Stimulated activated CD4-positive, alpha-beta T cell treated with anti-CD3 and anti-CD28 coated beads, Interleukin-1b, Interleukin-23, amount 100 ng/mL, for 4 hours (primary cell): Measurements from ENCODE around the gene CENPB.
"Not testable (repeated sequence)": the region's sequence is repeated elsewhere in the genome, so short reads cannot be mapped to it uniquely, and the experiment has no call there.

Experiments
- DNase-seq, 2 donors: peaks; one replicate each; pipeline ENCODE4 v3.0.0-alpha.2; 2020; ENCODE audit warnings: low read depth in 2 of 2

Gene CENPB

DNA sequence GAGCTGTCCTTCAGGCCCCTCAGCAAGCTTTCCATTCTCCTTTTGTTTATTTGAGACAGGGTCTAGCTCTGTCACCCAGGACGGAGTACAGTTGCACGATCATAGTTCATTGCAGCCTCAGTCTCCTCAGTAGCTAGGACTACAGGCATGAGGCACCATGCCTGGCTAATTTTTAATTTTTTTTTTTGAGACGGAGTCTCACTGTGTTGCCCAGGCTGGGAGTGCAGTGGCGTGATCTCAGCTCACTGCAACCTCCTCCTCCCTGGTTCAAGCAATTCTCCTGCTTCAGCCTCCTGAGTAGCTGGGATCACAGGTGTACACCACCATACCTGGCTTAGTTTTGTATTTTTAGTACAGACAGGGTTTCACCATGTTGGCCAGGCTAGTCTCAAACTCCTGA, 2.7 kb upstream of the CENPB start:
- DNase-seq, result not testable (repeated sequence)

DNA sequence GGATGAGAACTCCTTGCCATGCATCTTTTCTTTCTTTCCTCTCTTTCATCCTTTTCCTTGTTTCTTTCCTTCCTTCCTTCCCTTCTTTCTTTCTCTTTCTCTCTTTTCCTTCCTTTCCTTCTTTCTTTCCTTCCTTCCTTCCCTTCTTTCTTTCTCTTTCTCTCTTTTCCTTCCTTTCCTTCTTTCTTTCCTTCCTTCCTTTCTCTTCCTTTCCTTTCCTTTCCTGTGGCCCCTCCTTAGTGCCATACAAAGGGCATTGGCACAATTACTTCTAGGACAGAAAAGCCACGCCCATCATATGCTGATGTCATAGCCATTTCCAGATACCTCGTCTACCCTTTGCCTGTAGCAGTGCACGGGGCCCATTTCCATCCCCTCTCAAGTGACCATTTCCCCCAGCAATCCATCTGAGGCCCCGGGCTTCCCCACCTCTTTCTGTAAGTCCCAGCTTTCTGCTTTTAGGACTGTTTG, 2.2 kb upstream of the CENPB start:
- no peak for DNase-seq

DNA sequence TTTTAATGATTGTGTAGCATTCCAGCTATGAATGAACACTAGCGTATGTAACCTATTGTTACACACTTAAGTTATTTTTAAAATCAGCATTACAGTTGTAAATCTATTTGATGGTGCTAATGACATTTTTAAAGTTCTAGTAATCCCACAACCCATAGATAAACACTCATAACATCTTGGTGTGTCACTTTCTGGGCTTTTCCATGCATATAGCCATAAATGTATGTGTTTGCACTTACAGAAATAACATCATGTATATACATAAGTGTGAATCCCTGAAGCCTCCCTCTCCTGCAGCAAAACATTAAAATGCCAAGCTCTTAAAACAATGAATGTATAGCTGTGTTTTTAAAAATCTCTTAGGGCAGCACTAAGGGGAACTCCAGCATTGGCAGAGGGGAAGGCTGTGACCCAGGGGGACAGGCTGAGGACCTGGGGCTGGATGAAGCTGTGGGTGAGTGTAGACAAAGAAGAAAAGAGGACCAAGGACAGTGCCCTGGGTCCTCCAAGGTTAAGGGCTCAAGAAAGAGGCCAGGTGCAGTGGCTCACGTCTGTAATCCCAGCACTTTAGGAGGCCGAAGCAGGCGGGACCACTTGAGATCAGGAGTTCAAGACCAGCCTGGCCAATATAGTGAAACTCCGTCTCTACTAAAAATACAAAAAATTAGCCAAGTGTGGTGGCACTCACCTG, 929 bp upstream of the CENPB start:
- DNase-seq, result no peak

DNA sequence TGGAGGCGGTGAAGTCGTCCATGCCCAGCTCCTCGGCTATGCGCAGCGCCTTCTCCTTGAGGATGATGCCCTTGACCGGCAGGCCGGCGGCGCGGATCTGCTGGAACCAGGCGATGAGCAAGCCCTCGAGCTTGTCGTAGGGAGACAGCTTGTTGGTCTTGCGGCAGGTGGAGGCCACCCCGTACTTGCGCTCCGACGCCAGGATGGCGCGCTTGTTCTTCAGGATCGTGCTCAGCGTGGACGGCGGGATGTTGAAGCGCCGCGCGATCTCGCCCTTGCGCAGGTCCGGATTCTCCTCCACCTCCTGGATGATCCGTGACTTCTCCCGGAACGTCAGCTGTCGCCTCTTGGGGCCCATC, 435 bp downstream of the CENPB start:
- peak in 1 of 2 donors; percentile 26 for DNase-seq

DNA sequence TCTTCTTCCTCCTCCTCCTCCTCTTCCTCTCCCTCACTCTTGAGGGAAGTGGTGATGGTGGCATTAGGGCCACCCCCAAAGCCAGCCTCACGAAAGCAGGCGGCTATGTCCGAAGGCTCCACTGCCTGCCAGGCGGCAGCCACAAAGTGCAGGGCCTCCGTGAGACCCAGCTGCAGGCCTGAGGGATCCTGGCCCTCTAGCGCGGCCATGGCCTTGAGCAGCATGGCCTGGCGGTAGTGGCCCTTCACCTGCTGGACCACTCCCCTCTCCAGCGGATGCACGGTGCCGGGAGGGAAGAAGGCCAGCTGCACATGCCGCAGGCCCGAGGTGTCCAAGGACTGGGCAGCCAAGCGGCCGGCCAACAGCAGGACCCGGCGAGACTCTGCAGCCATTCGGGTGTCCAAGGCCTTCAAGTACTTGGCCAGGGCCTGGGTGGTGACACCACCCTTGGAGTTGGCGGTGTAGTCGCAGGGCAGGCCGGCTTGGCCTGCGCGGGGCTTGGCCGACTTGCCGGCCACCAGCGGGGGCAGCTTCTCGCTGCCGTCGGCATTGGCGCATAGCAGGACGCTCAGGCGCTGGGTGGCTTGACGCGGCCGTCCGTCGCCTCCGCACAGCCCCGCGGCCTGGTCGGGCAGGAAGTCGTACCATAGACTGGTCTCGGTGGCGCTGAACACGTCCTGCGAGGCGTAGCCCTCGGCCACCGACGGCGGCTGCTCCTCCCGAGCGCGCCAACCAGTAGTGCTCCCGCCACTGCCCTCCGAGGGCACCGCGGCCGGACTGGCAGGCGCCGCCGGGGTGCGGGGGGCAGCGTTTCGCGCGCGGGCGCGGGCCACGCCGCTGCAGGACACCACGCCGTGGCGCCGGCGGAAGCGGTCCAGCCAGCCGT, 1.1 kb downstream of the CENPB start:
- no peak for DNase-seq

DNA sequence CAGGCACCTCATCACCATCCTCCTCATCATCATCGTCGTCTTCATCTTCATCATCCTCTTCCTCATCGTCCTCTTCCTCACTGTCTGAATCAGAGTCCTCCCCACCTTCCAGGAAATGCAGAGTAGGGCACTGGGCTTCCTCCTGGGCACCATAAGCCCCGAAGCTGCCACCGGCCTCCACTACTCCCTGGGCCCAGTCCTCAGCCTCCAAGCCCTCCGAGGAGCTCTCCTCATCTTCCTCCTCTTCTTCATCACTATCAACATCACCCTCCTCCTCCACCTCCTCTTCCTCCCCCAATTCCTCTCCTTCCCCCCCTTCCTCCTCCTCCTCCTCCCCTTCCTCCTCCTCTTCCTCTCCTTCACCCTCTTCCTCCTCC, 1.7 kb downstream of the CENPB start:
- no peak for DNase-seq

DNA sequence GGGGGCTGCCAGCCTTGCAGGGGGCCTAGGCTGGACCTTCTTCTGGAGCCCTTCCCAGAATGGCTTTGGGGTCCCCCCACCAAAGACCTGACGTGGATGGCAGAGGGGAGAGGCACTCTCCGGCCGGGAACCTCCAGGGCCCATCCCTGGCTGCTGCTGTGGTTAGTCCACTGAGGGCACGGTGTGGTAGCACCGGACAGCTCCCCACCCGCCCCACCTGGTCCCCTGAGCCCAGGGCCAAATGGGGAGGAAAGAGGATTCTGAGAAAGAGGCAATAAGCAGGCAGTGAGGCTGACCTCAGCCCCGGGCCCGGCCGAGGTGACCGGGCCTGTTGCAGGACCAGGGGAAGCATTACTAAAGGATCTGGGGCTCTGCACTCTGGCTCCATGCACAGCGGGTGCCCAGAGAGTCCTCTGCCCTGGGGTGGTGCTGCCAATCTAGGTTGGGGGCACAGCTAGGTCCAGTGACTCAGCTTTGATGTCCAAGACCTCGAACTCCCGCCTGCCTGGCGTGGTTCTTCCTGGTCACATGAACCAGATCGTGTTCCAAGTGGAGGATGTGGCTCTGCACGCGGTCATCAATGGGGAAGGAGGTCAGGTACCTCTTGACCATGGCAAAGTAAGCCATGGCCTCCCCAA, 2.2 kb downstream of the CENPB start:
- DNase-seq, result no peak

DNA sequence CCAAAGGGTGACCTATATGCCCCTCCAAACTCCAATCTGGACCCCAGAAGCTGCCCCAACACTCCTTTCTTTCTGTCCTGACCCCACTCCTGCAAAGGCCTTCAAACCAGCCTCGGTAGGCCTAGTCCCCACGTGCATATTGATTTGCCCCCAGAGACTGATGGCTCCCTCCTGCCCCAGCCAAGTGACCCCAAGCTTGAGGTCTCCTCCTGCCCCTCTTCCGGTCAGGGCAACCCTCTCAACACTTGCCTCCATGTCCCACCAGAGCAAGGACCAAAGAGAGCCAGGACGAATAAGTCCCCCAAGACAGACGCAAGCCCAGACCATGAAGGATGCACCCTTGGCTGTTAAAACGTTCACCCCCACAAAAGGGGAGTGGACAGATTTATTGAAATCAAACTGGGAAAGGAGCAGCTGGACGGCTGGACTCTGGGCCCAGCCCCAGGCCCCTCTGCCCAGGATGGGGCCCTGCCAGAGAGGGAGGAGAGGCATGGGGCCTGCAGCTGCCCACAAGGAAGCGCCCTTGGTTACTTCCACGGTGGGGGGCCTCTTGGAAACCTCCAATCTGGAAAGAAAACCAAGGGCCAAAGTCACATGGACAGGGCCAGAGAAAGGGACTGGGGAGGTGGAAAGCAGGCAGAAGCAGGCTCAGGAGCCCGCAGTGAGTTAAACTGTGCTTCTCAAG, 2.9 kb downstream of the CENPB start:
- DNase-seq, result no peak

DNA sequence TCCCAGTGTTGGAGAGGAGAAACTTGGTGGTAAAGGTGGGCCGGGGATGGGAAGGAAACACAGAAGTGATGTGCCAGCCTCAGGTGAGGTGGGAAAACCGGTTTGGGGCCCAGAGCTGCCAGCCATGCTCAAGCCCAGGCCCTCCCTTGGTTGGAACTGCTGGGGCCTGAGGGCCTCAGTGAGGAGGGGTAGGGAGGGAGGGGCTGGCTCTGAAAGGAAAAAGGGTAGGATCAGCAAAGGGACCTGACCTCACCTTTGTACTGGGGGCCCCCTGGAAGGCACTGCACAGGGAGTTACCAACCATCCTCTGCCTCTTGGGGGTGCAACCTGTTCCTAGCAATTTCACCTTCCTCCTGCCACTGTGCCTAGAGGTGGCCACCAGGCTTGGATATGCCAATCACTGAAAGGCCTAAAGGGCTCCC, 3.5 kb downstream of the CENPB start:
- no peak for DNase-seq

DNA sequence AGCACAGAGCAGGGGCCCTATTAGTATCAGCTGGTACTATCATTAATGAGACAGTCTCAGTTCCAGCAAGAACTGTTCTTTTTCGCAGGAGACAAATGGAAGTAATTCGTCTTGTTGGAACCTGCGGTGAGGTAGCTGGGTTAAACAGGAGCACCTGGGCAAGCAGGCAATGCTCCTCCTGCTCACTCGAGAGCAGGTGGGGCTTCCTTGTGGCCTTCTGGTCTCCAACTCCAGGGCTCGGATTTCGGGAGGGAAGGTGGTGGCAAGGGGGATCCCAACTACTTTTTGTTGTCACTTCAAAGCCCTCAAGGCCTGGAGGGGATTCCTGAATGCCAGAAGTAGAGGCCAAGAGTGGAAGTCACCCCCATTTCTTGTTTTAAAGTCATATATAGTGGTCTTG, 3.9 kb downstream of the CENPB start:
- no peak for DNase-seq

DNA sequence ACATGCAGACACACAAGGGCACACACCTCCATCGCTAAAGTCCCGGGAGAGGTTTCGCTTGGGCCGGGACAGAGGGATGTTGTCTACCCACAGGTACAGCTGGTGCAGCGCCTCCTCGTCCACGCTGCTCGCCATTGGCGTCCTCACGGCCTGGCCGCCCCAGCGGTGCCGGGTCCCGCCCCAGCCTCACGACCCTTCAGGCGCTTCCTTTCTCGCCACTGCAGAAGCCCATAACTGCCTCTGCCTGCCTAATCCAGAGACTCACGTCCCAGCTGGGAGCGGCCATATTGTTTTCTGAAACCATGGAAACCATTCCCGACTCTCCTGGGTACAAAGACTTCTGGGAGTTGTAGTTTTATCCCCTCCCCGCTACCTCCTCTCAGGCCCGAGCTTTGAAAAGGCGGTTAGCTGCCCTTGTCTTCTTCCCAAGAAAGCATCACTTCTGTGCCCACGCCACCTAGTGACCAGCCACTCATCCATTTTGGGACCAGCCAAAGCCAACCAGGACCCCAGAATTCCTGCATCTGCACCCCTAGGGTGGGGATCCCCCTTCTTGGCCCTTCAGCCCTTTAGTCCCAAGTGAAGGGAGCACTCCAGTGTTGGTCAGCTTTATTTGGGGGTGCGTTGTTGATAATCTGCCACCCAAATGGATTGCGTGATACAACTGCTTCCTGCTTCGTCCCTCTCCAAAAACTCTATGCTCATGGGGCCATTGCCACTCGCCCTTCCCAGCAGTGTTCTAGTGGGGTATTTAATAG, 5.2 kb downstream of the CENPB start, which contains the start of gene SPEF1:
Gene SPEF1 (minus strand): TSS at position 296 of the 758 bp plus-strand sequence. CDS start 161 bp downstream, at position 135.
- peak in 1 of 2 donors; percentile 24 for DNase-seq

DNA sequence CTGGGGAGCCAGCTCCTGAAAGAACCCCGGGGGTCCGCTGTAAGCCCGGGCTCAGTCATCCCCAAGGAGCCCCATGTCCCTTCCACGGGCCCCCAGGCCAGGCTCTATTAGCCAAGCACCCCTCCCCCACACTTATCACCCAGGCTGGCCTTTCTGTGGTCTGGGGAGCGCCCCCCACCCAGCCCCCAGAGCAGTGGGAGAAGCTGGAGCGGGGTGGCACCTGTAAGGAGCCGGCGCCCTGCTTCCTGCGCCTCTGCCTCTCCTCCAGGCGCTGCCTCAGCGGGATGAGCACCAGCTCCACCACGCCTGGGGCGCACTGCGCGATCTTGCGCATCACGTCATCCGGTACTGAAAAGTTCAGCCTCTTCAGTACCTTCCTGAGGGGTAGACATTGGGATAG, 7.6 kb downstream of the CENPB start:
- DNase-seq, result no peak

DNA sequence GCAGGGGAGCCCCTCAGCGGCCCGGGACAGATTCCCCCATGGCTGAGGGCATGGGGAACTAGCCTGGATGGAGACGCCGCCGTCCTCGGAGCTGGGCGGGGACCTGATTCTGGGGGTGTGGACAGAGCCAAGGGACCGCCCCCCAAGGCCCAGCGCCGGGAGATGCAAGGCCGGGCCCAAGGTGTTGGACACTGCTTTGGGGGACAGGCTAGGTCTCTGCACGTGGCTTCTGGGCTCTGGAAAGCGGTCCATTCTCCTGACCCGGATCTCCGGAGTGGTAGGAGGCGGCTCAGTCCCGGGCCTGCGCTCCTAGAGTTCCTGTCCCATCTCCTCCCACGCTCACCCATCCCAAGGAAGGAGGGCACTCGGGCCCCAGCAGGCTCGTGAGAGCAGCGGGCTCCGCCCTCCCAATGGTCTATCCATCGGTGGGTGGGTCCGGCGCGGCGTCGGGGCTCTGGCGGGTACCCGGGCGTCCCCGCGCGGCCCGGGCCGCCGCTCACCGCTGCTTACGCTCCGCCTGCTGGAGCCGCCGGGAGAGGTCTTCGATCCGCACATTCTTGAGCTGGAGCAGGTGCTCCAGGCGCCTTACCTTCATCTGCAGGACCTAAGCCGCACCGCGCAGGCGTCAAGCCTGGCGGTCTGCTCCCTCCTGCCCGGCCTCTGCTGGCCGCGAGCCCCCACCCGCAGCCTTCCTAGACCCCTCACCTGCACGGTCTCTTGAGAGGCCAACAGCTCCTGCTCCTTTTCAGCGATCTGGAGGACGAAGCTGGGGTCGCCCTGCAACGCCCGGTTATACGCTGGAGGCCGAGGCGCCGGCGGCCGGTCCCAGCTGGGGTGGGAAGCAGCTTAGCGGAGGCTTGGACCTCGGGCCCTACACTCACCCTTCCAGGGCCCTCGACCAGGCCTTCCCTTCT, 8.6 kb downstream of the CENPB start:
- DNase-seq, result peak in 1 of 2 donors; percentile 52

DNA sequence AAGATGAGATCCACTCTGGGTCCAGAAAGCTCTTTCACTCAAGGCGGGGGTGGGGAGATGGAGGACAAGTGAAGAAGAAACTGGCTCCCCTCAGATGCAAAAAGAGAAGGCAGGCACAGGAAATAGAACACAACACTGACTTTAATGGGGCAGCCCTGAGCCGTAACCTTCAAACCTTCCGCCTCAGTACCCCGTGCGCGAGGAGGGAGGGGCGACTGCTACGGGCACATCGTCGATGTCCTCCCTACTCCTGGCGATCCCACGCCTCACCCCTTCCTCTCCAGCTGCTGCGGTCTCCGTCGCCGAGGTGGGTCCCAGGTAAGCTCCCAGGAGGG, 9.2 kb downstream of the CENPB start:
- no peak for DNase-seq

DNA sequence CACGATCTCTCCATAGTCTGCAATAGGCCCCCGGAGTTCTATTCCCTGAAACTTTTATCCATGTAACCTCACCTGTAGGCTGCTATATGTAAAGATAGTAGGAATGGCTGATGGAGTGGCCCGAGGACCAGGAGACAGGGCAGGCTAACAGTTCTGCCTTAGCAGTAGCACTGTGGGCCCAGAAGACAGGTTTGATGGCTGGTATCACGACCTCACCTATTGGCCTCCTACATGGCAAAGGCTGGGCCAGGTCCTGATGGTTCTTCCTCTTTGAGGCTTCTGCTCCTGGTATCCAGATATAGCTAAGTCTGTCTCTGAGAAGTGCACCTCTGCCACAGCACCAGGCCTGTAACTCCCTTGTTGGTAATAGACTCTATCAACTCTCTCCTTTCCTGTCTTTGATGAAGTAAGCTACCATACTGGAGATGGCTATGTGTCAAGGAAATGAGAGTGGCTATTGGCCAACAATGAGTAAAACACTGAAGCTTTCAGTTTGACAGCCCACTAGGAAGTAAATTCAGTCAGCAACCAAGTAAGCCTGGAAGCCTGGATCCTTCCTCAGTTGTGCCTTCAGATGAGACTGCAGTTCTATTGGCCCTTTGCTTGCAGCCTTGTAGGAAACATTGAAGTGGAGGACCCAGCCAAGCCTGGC, 11.0 kb downstream of the CENPB start:
- DNase-seq, result no peak

DNA sequence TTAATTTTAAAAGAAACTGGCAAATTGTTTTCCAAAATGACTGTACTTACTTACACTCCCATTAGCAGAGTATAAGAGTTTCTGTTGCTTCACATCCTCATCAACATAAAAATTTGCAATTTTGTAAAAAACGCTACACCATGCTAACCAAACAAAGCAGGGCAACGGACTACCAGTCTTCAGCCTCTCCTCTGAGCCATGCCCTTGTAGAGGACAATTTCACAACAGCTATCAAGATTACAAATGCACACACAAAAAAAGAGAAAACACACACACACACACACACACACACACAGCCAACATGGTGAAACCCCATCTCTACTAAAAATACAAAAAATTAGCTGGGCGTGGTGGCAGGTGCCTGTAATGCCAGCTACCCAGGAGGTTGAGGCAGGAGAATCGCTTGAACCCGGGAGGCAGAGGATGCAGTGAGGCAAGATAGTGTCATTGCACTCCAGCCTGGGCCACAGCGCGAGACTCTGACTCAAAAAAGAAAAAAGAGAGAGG, 14.9 kb downstream of the CENPB start:
- DNase-seq, result no peak

DNA sequence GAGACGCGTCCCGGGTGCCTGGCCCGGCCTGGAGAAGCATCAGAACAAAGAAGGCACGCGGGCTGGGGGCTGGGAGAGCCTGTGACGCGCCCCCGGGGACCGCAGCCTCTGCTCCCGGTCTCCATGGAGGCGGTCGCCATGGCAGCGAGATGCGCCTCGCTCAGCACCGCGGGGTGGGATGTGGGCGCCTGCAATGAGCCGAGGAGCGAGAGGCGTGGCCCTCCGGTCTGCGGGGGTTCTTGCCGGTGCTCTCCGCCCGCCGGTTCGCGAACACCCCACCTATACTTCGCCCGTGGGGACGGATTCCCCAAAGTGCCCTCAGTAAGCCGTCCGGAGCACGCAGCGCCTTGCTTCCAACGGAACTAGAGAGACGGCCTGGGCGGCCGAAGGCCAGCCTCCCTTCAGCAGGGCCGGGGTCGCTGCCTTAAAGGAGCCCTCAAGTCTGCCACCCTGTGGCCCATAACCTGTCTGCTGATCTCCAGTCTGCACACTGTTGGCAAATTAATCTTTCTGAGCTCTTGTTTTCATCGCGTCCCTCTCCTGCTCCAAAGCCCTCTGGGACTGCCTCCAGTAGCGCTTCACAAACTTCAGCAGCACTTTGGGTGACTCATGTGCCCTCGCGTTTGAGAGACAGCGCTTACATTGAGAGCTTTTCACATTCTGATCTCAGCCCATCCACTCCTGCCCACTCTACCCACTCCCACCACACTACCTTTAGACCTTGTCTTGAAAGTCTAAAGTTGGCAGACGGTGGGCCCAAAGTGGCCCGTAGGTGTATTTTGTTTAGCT, 18.0 kb downstream of the CENPB start:
- DNase-seq, result peak; percentile 65 to 70

DNA sequence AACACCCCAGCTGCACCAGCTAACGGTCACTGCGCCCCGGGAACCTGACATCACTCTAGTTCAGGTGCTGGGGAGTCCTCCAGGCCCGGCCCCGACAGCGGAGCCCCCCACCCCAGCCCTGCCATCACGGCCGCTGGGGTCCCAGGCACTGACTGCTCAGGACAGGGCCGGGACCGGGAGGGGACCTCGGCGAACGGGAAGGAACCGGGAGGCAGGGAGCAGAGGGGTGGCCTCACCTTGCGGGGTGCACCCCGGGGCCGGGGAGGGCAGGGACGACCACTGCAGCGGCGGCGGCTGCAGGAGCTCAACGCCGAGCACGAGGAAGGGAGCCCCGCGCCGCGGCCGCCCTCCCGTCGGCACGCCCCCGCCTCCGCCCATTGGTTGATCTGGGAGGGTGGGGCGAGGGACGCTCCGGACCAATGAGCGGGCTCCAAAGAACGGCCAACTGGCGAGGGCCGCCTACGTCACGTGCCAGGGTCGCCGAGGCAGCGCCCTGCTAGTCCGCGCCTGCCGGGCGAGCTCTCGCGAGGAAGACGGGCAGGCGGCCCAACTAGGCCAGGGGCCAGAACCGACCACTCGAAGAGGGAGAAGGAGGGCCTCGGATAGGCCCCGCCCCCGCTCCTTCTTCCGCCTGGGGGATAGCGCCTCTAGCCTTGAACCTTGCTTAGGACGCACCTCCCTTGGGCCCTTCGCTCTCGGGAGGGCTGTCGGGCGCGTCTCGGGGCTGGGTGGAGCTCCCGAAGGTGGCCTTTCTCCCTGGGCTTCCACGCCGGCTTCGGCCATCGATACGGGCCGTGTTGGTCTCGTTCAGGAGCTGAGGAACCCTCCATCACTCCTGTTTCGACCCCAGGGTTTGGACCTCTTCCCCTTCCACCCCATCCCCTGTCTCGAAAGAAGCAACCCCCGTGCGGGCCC, 18.9 kb downstream of the CENPB start, which contains the start of gene ADISSP:
Gene ADISSP (minus strand): TSS at position 327 of the 915 bp plus-strand sequence. CDS start 7,653 bp downstream, outside the sequence.
- peak; percentile 92 to 96 for DNase-seq
